Measurements from ENCODE around the gene PHACTR1. TPM values are rescaled to one million over a fixed set of nuclear protein-coding genes. Genes with fewer than 3 reads are reported as not detected.
A peak's percentile ranks its signal among the peaks of the same experiment; 100 is the strongest.

PHACTR1 gene
- polyA plus RNA-seq, 2 of the 4 experiments (the other 2 are of a cell fraction) = not detected

- ChIA-PET POLR2A (interaction anchor here (0.7 kb wide), 1 partner anchor 184 kb away, joined by 3 read pairs; no protein-coding TSS in a partner anchor), CTCF (interaction anchor here (0.7 to 1.2 kb wide), 5 partner anchors 9 to 64 kb away, joined by 3 read pairs; no protein-coding TSS in a partner anchor)
- Histone ChIP-seq H3K9me3 (no peaks in the 10 kb centered on the region), H3K4me1 (0 out of 3 replicates have a peak, but pooled peaks cover 9% of the 10 kb centered on the region), H3K27ac (no peak overlapping the region), H3K4me2 (peak overlapping the region; percentile 8; the same call in 1 of the 3 replicates), H3K4me3 (no peak overlapping the region)
- DNase-seq (ENCODE audit: low read depth in 1 of 2, low spot score in 1 of 2) = no peak
- WGBS (ENCODE audit: missing lambda C conversion rate) = 53% methylated on average over 8 of the region's 8 CpGs
- no peak for ATAC-seq
- TF ChIP-seq HEYL (CRISPR knock-in tag; IDR thresholded peaks at IDR 0.05) (no peak), KDM5A (IDR thresholded peaks at IDR 0.05) (no peak), RNF2 (IDR thresholded peaks at IDR 0.05; ENCODE audit: borderline replicate concordance, low read depth) (no peak), JUNB (IDR thresholded peaks at IDR 0.05) (no peak), RCOR1 (IDR thresholded peaks at IDR 0.05; ENCODE audit: low read depth, low read length) (no peak), BHLHE40 (IDR thresholded peaks at IDR 0.05; ENCODE audit: low read depth, low read length) (no peak), NFE2L2 (conservative IDR thresholded peaks at IDR 0.05; ENCODE audit: low read length) (no peak), MAFK (IDR thresholded peaks at IDR 0.05; ENCODE audit: partially characterized antibody) (no peak), USF2 (IDR thresholded peaks at IDR 0.05) (no peak), SMC3 (IDR thresholded peaks at IDR 0.05) (no peak), RARB (CRISPR knock-in tag; IDR thresholded peaks at IDR 0.05) (no peak), ZFP36 (IDR thresholded peaks at IDR 0.05; ENCODE audit: borderline replicate concordance, partially characterized antibody) (no peak), POLR2AphosphoS2 (conservative IDR thresholded peaks at IDR 0.05; ENCODE audit: low read length) (no peak), EHMT2 (IDR thresholded peaks at IDR 0.05; ENCODE audit: low read depth) (no peak), ZNF302 (CRISPR knock-in tag; IDR thresholded peaks at IDR 0.05) (no peak)
- TF ChIP-seq, protein P1, sequence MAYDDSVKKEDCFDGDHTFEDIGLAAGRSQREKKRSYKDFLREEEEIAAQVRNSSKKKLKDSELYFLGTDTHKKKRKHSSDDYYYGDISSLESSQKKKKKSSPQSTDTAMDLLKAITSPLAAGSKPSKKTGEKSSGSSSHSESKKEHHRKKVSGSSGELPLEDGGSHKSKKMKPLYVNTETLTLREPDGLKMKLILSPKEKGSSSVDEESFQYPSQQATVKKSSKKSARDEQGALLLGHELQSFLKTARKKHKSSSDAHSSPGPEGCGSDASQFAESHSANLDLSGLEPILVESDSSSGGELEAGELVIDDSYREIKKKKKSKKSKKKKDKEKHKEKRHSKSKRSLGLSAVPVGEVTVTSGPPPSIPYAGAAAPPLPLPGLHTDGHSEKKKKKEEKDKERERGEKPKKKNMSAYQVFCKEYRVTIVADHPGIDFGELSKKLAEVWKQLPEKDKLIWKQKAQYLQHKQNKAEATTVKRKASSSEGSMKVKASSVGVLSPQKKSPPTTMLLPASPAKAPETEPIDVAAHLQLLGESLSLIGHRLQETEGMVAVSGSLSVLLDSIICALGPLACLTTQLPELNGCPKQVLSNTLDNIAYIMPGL (CRISPR knock-in tag; IDR thresholded peaks at IDR 0.05; ENCODE audit: borderline replicate concordance) = no peak
- FAIRE-seq = no peak
Observed at GRCh38 chr6:13268913-13269518, 552.4 kb downstream of the PHACTR1 start.

GRCh38 chr6:13272131-13273046, 555.8 kb downstream of the PHACTR1 start:
- Histone ChIP-seq H3K9me3 (no peaks in the 10 kb centered on the region), H3K4me2 (no peak overlapping the region), H3K4me3 (no peak overlapping the region), H3K27ac (no peak overlapping the region), H3K4me1 (0 out of 3 replicates have a peak, but pooled peaks cover 9% of the 10 kb centered on the region)
- no peak for TF ChIP-seq EP300 (IDR thresholded peaks at IDR 0.05)
- no peak for TF ChIP-seq EHMT2 (IDR thresholded peaks at IDR 0.05; ENCODE audit: low read depth)
- TF ChIP-seq, protein P2, sequence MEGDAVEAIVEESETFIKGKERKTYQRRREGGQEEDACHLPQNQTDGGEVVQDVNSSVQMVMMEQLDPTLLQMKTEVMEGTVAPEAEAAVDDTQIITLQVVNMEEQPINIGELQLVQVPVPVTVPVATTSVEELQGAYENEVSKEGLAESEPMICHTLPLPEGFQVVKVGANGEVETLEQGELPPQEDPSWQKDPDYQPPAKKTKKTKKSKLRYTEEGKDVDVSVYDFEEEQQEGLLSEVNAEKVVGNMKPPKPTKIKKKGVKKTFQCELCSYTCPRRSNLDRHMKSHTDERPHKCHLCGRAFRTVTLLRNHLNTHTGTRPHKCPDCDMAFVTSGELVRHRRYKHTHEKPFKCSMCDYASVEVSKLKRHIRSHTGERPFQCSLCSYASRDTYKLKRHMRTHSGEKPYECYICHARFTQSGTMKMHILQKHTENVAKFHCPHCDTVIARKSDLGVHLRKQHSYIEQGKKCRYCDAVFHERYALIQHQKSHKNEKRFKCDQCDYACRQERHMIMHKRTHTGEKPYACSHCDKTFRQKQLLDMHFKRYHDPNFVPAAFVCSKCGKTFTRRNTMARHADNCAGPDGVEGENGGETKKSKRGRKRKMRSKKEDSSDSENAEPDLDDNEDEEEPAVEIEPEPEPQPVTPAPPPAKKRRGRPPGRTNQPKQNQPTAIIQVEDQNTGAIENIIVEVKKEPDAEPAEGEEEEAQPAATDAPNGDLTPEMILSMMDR (IDR thresholded peaks at IDR 0.05) = no peak
- no peak for TF ChIP-seq CHD4 (IDR thresholded peaks at IDR 0.05; ENCODE audit: borderline replicate concordance)
- no peak for TF ChIP-seq ZNF302 (CRISPR knock-in tag; IDR thresholded peaks at IDR 0.05)
- TF ChIP-seq RCOR1 (IDR thresholded peaks at IDR 0.05; ENCODE audit: low read depth, low read length) = no peak
- no peak for TF ChIP-seq KDM1A (IDR thresholded peaks at IDR 0.05; ENCODE audit: low read depth)
- no peak for TF ChIP-seq BHLHE40 (IDR thresholded peaks at IDR 0.05; ENCODE audit: low read depth, low read length)
- no peak for TF ChIP-seq MAFK (IDR thresholded peaks at IDR 0.05; ENCODE audit: partially characterized antibody)
- TF ChIP-seq POLR2AphosphoS2 (conservative IDR thresholded peaks at IDR 0.05; ENCODE audit: low read length) = no peak
- no peak for TF ChIP-seq CHD2 (IDR thresholded peaks at IDR 0.05; ENCODE audit: low read length, partially characterized antibody)
- no peak for TF ChIP-seq HEYL (CRISPR knock-in tag; IDR thresholded peaks at IDR 0.05)
- TF ChIP-seq HOXA7 (CRISPR knock-in tag; IDR thresholded peaks at IDR 0.05) = no peak
- ATAC-seq = no peak
- FAIRE-seq = no peak
- DNase-seq (ENCODE audit: low read depth in 1 of 2, low spot score in 1 of 2) = no peak
- WGBS (ENCODE audit: missing lambda C conversion rate) = 87% methylated on average over 24 of the region's 24 CpGs
- ChIA-PET POLR2A (no interaction called here), CTCF (no interaction called here)

All from A549 (cell line).